GM21737 (cell line): ENCODE data around the gene TSPEAR.
"Not testable (repeated sequence)": the region's sequence is repeated elsewhere in the genome, so short reads cannot be mapped to it uniquely, and the experiment has no call there.

ENCODE experiments used
- ATAC-seq: cut with Tn5 transposase; IDR thresholded peaks from one replicate; pipeline ENCODE4 v1.9.1; 2021; ENCODE audit warnings: mild to moderate bottlenecking, moderate library complexity; ENCODE audit not compliant: unreplicated experiment

The TSPEAR gene

GRCh38 chr21:44656868-44657267 lies 54.5 kb downstream of the TSPEAR start:
- no peak for ATAC-seq

GRCh38 chr21:44654576-44655175 lies 56.7 kb downstream of the TSPEAR start, which contains the start of gene KRTAP12-4:
Gene KRTAP12-4, minus strand, starts transcription at chr21:44654659. Its CDS starts 45 bp downstream, at chr21:44654614.
- ATAC-seq: no peak

GRCh38 chr21:44653656-44654575 lies 57.5 kb downstream of the TSPEAR start:
- ATAC-seq: no peak

GRCh38 chr21:44653123-44653522 lies 58.2 kb downstream of the TSPEAR start:
- ATAC-seq: no peak

- no peak for ATAC-seq
Measured at GRCh38 chr21:44650973-44651675, 60.2 kb downstream of the TSPEAR start.

GRCh38 chr21:44650265-44650972 lies 61.0 kb downstream of the TSPEAR start:
- no peak for ATAC-seq

- ATAC-seq: no peak
Measured at GRCh38 chr21:44649521-44650100, 61.8 kb downstream of the TSPEAR start.

- no peak for ATAC-seq
Measured at GRCh38 chr21:44648557-44649311, 62.6 kb downstream of the TSPEAR start.

- ATAC-seq: no peak
Measured at GRCh38 chr21:44647222-44647552, 64.2 kb downstream of the TSPEAR start.

- not testable (repeated sequence) for ATAC-seq
Measured at GRCh38 chr21:44646366-44647221, 64.8 kb downstream of the TSPEAR start, which contains the start of gene KRTAP10-11. Gene KRTAP10-11, plus strand, starts transcription at chr21:44646414. Its CDS starts 45 bp downstream, at chr21:44646459.

- no peak for ATAC-seq
Measured at GRCh38 chr21:44644878-44645277, 66.5 kb downstream of the TSPEAR start.

- ATAC-seq: no peak
Measured at GRCh38 chr21:44643741-44644310, 67.5 kb downstream of the TSPEAR start.

GRCh38 chr21:44640761-44641160 lies 70.6 kb downstream of the TSPEAR start:
- ATAC-seq: no peak

- no peak for ATAC-seq
Measured at GRCh38 chr21:44639331-44639655, 72.1 kb downstream of the TSPEAR start.

GRCh38 chr21:44638506-44639330 lies 72.7 kb downstream of the TSPEAR start:
- not testable (repeated sequence) for ATAC-seq

GRCh38 chr21:44637851-44638348 lies 73.5 kb downstream of the TSPEAR start:
- not testable (repeated sequence) for ATAC-seq

GRCh38 chr21:44637018-44637850 lies 74.1 kb downstream of the TSPEAR start, which contains the start of gene KRTAP10-10:
Gene KRTAP10-10, plus strand, starts transcription at chr21:44637356. Its CDS starts 62 bp downstream, at chr21:44637418.
- no peak for ATAC-seq
